Subcutaneous abdominal adipose tissue (tissue), 5 donors: Measurements from ENCODE around the gene CPPED1.
"Not testable (repeated sequence)": the region's sequence is repeated elsewhere in the genome, so short reads cannot be mapped to it uniquely, and the experiment has no call there.

Source experiments
- H3K27ac ChIP-seq: one replicate; pipeline ENCODE4 v1.7.0; 2013; ENCODE audit warnings: low read depth, mild to moderate bottlenecking, inconsistent platforms, low read length, moderate library complexity
- H3K27me3 ChIP-seq, 5 donors: one replicate each; pipeline ENCODE4 v1.7.0; 2013; ENCODE audit warnings: low read length in 5 of 5, inconsistent platforms in 1 of 5; ENCODE audit not compliant: control insufficient read depth in 5 of 5, insufficient read depth in 4 of 5
- H3K36me3 ChIP-seq, 5 donors: one replicate each; pipeline ENCODE4 v1.7.0; 2013; ENCODE audit warnings: low read length in 5 of 5; ENCODE audit not compliant: control insufficient read depth in 5 of 5, insufficient read depth in 5 of 5
- H3K4me1 ChIP-seq, 5 donors: one replicate each; pipeline ENCODE4 v1.7.0; 2013; ENCODE audit warnings: low read length in 5 of 5, mild to moderate bottlenecking in 3 of 5, moderate library complexity in 1 of 5; ENCODE audit not compliant: control insufficient read depth in 5 of 5, insufficient read depth in 5 of 5
- H3K4me3 ChIP-seq, 5 donors: one replicate each; pipeline ENCODE4 v1.7.0; 2013; ENCODE audit warnings: low read length in 5 of 5, low read depth in 1 of 5
- H3K9ac ChIP-seq, 5 donors: one replicate each; pipeline ENCODE4 v1.7.0; 2013; ENCODE audit warnings: low read length in 5 of 5, mild to moderate bottlenecking in 4 of 5, moderate library complexity in 3 of 5
- H3K9me3 ChIP-seq, 5 donors: one replicate each; pipeline ENCODE4 v1.7.0; 2013; ENCODE audit warnings: low read length in 5 of 5; ENCODE audit not compliant: control insufficient read depth in 5 of 5
- donor health status: healthy.
- donor health status: healthy.
- donor health status: healthy.
- donor health status: healthy.
- donor health status: healthy.

The CPPED1 gene

DNA sequence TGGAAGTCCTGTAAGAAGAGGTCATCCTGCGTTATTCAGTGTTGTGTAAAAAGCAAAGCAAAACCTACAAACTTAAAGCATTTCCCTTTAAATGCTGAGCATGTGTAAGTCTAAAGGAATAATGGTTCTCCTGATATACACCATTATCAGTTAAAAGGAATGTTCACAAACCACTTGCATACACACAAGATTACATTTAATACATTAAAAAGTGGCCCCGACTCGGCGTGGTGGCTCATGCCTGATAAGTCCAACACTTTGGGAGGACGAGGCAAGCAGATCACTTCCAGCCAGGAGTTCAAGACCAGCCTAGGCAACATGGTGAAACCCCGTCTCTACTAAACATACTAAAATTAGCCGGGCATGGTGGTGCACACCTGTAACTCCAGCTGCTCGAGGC lies 30.5 kb downstream of the CPPED1 start:
- no peak overlapping the region for H3K9ac ChIP-seq
- H3K36me3 ChIP-seq: peaks cover 8 to 23% (median 15%) of the 10 kb centered on the region in 5 donors
- no peaks in the 10 kb centered on the region for H3K4me1 ChIP-seq
- H3K4me3 ChIP-seq: no peak overlapping the region
- H3K27me3 ChIP-seq: no peaks in the 10 kb centered on the region
- H3K9me3 ChIP-seq: no peaks in the 10 kb centered on the region
- H3K27ac ChIP-seq: no peak overlapping the region

DNA sequence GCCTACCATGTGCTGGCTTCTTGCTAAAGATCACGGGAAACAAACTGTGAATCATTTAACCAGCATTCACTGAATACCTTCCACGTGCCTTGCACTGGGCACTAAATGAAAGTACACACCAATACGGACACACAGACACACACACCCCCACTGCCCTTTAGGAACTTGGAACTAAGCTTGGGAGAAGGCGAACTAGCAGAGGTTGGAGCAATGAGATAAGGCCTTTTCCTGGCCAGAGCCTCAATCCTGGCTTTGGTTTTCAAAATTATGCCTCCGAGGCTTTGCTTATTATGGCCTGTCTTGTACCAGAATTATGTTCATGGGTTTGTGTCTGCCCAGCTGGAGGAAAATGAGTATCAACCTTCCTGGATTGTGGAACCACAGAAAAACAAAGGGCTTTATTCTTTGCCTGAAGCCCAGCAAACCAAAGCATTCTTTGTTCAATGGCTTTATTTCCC lies 32.3 kb downstream of the CPPED1 start:
- Histone ChIP-seq H3K36me3 (peaks cover 8 to 23% (median 15%) of the 10 kb centered on the region in 5 donors), H3K27me3 (no peaks in the 10 kb centered on the region), H3K9me3 (no peaks in the 10 kb centered on the region), H3K4me1 (no peaks in the 10 kb centered on the region), H3K4me3 (no peak overlapping the region), H3K27ac (no peak overlapping the region), H3K9ac (no peak overlapping the region)

DNA sequence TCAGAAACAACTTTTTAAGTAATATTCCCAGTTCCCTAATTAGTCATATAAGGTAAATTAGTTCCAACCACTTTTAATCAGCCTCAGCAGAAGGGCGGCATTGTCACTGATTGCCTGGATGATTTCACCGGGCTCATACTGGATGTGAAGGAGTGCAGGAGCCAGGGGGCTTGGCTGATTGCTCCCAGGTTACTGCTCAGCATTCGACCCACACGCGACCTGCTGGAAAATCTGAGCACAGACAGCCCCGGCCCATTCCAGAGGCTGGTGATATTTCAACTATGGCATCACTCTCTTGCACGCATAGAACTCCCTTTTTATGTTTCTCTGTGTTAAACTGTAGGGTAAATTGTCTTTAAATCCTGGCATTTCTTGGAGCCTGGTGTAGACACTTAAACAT lies 34.2 kb downstream of the CPPED1 start:
- Histone ChIP-seq H3K27me3 (no peaks in the 10 kb centered on the region), H3K9me3 (no peaks in the 10 kb centered on the region), H3K27ac (no peak overlapping the region), H3K9ac (no peak overlapping the region), H3K4me3 (no peak overlapping the region), H3K36me3 (peaks cover 0 to 6% (median 4%) of the 10 kb centered on the region in 5 donors), H3K4me1 (no peaks in the 10 kb centered on the region)

DNA sequence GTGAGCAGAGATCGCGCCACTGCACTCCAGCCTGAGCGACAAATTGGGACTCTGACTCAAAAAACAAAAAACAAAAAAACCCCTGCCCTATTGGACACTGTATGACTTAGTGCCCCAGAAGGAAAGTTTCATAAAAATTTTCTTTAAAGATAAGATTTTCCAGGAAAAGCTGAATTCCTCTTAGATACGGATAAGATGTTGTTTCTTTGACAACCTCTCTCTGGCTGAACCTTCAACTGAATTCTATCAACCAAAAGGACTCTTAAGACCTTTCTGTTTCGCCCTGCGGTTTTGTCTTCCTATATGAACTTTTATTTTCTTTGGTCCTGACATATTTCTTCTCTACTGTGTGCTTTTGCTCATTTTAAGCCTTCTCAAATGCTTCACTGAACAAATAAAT lies 35.8 kb downstream of the CPPED1 start:
- H3K27me3 ChIP-seq: no peaks in the 10 kb centered on the region
- H3K36me3 ChIP-seq: peaks cover 0 to 5% (median 4%) of the 10 kb centered on the region in 5 donors
- no peaks in the 10 kb centered on the region for H3K9me3 ChIP-seq
- H3K9ac ChIP-seq: no peak overlapping the region
- H3K4me3 ChIP-seq: no peak overlapping the region
- H3K4me1 ChIP-seq: no peaks in the 10 kb centered on the region
- H3K27ac ChIP-seq: no peak overlapping the region

DNA sequence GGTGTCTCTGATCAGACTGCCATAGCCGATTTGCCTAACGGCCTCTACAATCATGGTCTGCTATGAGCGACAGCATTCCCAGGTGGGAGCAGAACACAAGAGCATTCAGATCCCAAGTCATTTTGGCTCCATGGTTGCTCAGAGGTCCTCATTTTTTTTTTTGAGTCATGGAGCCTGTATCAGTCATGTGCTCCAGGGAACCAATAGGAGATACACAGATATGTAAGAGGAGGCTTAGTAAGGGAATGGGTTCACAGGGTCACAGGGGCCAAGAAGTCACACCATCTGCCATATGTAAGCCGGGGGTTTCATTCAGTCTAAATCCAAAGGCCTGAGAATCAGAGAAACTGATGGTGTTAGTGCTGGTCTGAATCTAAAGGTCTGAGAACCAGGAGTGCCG lies 36.8 kb downstream of the CPPED1 start:
- Histone ChIP-seq H3K9me3 (no peaks in the 10 kb centered on the region), H3K36me3 (peaks cover 0 to 5% (median 4%) of the 10 kb centered on the region in 5 donors), H3K27ac (no peak overlapping the region), H3K9ac (no peak overlapping the region), H3K4me1 (no peaks in the 10 kb centered on the region), H3K4me3 (no peak overlapping the region), H3K27me3 (no peaks in the 10 kb centered on the region)

DNA sequence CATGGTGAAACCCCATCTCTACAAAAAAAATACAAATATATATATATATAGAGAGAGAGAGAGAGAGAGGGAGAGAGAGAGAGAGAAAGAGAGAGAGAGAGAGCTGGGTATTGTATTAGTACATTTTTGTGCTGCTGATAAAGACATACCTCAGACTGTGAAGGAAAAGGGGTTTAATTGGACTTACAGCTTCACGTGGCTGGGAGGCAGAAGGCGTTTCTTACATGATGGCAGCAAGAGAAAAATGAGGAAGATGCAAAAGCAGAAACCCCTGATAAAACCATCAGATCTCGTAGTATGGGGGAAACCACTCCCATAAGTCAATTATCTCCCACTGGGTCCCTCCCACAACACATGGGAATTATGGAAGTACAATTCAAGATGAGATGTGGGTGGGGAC lies 37.5 kb downstream of the CPPED1 start:
- not testable (repeated sequence) for H3K4me1 ChIP-seq, H3K9ac ChIP-seq, H3K4me3 ChIP-seq, H3K9me3 ChIP-seq, H3K36me3 ChIP-seq, H3K27ac ChIP-seq, H3K27me3 ChIP-seq

DNA sequence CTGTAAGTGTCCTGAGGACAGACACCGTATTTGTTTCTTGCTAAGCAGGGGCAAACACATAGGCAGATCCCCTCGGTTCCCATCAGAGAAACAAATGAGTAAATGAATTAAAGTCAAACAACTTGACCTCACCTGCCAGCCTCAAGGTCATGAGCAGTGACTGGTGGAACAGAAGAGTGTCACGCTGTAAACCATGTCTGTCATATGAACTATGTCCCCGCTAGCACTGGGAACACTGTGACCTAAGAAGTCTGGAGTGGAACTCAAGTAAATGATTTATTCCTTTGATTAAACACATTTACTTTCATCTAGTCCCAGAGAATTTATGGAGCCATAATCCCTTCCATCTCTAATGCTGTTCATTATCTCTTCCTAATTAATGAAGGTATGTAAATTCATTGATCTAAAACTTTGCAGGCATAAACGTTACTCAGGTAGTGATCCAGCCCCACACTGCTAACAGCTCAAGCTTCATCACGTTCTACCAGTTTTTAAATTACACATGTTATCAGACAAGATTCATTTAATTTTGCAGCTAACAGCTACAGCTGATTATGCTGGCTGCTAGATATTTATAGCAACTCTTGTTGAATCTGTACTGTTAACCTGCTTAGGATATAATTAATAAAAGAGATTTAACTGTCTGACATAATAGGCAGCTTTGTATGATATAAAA lies 38.7 kb downstream of the CPPED1 start:
- Histone ChIP-seq H3K4me3 (no peak overlapping the region), H3K4me1 (no peaks in the 10 kb centered on the region), H3K27ac (no peak overlapping the region), H3K36me3 (peaks cover 0 to 7% (median 0%) of the 10 kb centered on the region in 5 donors), H3K27me3 (no peaks in the 10 kb centered on the region), H3K9me3 (no peaks in the 10 kb centered on the region), H3K9ac (no peak overlapping the region)

DNA sequence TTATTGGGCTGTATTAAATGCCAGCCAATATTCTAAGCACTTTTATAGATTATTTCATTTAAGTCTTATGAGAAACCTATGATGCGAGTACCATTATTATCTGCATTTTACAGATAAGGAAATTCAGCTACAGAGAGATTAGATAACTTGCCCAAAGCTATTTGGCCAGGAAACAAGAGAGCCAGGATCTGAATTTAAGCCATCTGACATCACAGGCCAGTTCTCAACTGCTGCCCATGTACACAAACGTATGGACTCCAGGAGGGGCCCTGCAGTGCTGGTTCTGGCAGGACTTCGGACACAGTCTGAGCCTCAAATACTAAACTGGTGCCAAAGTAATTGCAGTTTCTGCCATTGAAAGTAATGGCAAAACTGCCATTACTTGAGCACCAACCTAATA lies 40.2 kb downstream of the CPPED1 start:
- Histone ChIP-seq H3K27me3 (no peaks in the 10 kb centered on the region), H3K4me3 (no peak overlapping the region), H3K9ac (no peak overlapping the region), H3K27ac (no peak overlapping the region), H3K36me3 (peaks cover 0 to 3% (median 0%) of the 10 kb centered on the region in 5 donors), H3K4me1 (no peaks in the 10 kb centered on the region), H3K9me3 (no peaks in the 10 kb centered on the region)

DNA sequence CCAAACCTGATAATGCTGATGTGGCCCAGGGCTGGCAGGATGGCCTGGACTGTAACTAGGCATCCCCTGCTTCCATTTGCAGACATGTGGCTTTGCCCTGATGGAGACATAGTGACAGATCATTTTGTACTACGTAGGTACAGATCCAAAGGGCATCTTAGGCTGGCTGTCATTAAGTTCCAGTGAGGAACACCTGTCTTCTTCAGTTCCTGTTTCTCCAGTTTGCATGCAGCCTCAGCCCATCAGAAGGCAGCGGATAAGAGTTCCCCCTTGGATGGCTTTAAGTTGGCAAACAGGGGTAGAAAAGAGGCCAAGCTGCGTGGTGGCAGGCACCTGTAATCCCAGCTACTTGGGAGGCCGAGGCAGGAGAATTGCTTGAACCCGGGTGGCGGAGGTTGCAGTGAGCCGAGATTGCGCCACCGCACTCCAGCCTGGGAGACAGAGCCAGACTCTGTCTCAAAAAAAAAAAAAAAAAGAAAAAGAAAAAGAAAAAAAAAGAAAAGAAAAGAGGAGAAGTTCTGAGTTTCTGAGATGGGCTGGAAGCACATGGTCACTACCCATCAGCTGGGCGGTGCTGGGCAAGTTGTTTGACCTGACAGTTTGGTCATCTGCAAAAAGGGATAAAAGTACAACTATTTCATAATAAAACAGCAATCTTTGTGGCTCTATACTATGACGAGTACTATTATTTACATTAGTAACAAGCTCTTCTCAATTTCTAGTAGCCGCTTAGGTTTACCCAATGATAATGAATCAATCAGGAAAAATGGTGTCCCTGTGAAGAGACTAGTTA lies 42.7 kb downstream of the CPPED1 start:
- Histone ChIP-seq H3K27ac (no peak overlapping the region), H3K27me3 (no peaks in the 10 kb centered on the region), H3K9me3 (no peaks in the 10 kb centered on the region), H3K4me3 (no peak overlapping the region), H3K36me3 (peaks cover 0 to 3% (median 0%) of the 10 kb centered on the region in 5 donors), H3K9ac (no peak overlapping the region), H3K4me1 (peaks cover 0 to 6% (median 0%) of the 10 kb centered on the region in 5 donors)
